HG03520 (cell line): ENCODE measurements around the gene AGBL1.

Source experiments
- ATAC-seq: cut with Tn5 transposase; IDR thresholded peaks from one replicate; pipeline ENCODE4 v1.9.1; 2021; ENCODE audit warnings: mild to moderate bottlenecking, moderate library complexity; ENCODE audit not compliant: unreplicated experiment

AGBL1 gene

GRCh38 chr15:86570738-86571137 lies 491.1 kb downstream of the AGBL1 start:
- no peak for ATAC-seq

- ATAC-seq = no peak
These were observed 492.2 kb downstream of the AGBL1 start for GRCh38 chr15:86571873-86572272.

- no peak for ATAC-seq
These were observed 492.7 kb downstream of the AGBL1 start for GRCh38 chr15:86572368-86572841.

- ATAC-seq = no peak
These were observed 493.8 kb downstream of the AGBL1 start for GRCh38 chr15:86573476-86573875.

- ATAC-seq = no peak
These were observed 508.7 kb downstream of the AGBL1 start for GRCh38 chr15:86588413-86588812.

GRCh38 chr15:86590461-86590860 lies 510.8 kb downstream of the AGBL1 start:
- no peak for ATAC-seq

- ATAC-seq = no peak
These were observed 511.5 kb downstream of the AGBL1 start for GRCh38 chr15:86591158-86591557.

GRCh38 chr15:86591994-86592735 lies 512.5 kb downstream of the AGBL1 start:
- no peak for ATAC-seq

GRCh38 chr15:86595741-86596140 lies 516.1 kb downstream of the AGBL1 start:
- no peak for ATAC-seq

GRCh38 chr15:86603466-86603865 lies 523.8 kb downstream of the AGBL1 start:
- ATAC-seq = no peak

- ATAC-seq = no peak
These were observed 529.0 kb downstream of the AGBL1 start for GRCh38 chr15:86608461-86609205.

- no peak for ATAC-seq
These were observed 529.6 kb downstream of the AGBL1 start for GRCh38 chr15:86609275-86609674.

GRCh38 chr15:86610038-86610437 lies 530.4 kb downstream of the AGBL1 start:
- no peak for ATAC-seq

- ATAC-seq = no peak
These were observed 531.9 kb downstream of the AGBL1 start for GRCh38 chr15:86611417-86612040.

- no peak for ATAC-seq
These were observed 535.7 kb downstream of the AGBL1 start for GRCh38 chr15:86615411-86615810.

GRCh38 chr15:86615816-86616215 lies 536.1 kb downstream of the AGBL1 start:
- no peak for ATAC-seq

GRCh38 chr15:86616771-86617170 lies 537.1 kb downstream of the AGBL1 start:
- ATAC-seq = no peak

- ATAC-seq = no peak
These were observed 540.5 kb downstream of the AGBL1 start for GRCh38 chr15:86620157-86620556.

- ATAC-seq = no peak
These were observed 541.1 kb downstream of the AGBL1 start for GRCh38 chr15:86620641-86621349.

GRCh38 chr15:86623236-86623635 lies 543.6 kb downstream of the AGBL1 start:
- ATAC-seq = no peak
